GM12865 (cell line): ENCODE data around the gene PPP2R3A.
"Not testable (repeated sequence)": the region's sequence is repeated elsewhere in the genome, so short reads cannot be mapped to it uniquely, and the experiment has no call there.

Source experiments
- DNase-seq: peaks from one replicate; pipeline ENCODE4 v3.0.0; 2010; ENCODE audit warnings: low read depth
- H3K4me3 ChIP-seq: 2 replicates; pipeline ENCODE4 v1.5.1; 2011; ENCODE audit warnings: mild to moderate bottlenecking, low read depth, low read length, control low read depth
- TF ChIP-seq, protein P1 (sequence below): IDR thresholded peaks from 2 replicates; pipeline ENCODE4 v1.5.1; 2011; ENCODE audit warnings: low read length, control low read depth, low read depth, inconsistent platforms; ENCODE audit not compliant: insufficient read depth; ENCODE audit errors: missing control alignments

The PPP2R3A gene

DNA sequence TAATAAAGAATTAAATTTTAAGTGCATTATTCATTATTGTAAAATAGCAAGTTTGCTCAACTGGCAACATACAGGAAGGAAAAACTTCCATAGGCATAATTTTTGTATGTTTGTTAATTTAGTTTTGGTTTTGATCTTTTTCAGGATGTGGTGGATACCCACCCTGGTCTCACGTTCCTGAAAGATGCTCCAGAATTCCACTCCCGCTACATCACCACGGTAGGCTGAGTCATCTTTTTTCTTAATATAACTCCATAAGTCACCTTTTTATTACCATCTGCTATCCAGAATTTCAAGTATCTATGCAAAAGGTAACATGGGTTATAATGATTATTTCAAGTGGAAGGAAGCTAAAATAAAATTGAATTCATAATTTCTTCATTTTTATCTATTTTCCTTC lies 104.8 kb downstream of the PPP2R3A start:
- TF ChIP-seq, protein P1, sequence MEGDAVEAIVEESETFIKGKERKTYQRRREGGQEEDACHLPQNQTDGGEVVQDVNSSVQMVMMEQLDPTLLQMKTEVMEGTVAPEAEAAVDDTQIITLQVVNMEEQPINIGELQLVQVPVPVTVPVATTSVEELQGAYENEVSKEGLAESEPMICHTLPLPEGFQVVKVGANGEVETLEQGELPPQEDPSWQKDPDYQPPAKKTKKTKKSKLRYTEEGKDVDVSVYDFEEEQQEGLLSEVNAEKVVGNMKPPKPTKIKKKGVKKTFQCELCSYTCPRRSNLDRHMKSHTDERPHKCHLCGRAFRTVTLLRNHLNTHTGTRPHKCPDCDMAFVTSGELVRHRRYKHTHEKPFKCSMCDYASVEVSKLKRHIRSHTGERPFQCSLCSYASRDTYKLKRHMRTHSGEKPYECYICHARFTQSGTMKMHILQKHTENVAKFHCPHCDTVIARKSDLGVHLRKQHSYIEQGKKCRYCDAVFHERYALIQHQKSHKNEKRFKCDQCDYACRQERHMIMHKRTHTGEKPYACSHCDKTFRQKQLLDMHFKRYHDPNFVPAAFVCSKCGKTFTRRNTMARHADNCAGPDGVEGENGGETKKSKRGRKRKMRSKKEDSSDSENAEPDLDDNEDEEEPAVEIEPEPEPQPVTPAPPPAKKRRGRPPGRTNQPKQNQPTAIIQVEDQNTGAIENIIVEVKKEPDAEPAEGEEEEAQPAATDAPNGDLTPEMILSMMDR: no peak
- H3K4me3 ChIP-seq: no peak overlapping the region

DNA sequence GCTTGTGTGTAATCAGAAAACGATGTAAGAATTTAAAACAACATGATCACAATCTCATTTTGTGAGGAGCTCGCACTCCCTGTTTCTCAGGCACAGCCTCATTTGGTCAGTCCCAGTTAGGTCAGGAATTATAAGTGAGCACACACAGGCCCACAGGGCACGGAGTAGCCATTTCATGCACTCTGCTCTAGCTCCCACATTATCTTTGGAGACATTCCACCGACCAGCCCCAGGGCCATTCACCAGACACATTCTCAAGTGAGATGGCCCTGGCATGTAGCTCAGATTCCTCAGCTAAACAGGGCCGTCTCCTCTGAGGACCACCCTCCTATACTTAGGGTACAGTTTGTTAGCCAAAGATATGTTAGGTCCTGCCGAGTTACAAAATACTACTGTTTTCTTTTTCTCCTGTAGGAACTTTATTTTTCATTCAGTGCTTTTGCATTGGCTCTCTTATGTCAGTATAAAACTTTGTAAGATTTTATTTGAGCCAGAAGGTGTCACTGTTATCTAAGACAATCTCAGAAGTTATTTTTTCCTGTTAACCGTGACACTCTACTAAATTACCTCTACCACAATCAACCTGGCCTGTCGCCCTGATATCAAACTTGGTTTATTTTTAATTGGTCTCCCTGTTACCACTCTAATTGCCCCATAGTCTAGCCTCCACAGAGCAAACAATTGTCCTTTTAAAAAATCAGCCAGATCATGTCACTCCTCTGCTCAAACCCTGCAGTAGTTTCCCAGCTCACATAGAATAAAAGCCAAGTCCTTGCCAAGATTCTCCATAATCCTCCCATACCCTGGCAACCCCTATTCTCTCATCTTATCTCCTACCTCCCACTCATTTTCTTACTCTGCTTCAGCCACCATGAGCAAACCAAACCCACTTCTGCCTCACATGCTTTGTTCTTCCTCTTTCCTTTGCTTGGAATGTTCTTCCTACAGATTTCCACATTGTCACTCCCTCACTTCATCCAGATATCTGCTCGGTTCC lies 105.7 kb downstream of the PPP2R3A start:
- no peak overlapping the region for H3K4me3 ChIP-seq
- TF ChIP-seq, protein P1: no peak
- DNase-seq: peak; percentile 6

More for the DNA sequence above, 104.8 kb downstream of the PPP2R3A start:
- DNase-seq: no peak

DNA sequence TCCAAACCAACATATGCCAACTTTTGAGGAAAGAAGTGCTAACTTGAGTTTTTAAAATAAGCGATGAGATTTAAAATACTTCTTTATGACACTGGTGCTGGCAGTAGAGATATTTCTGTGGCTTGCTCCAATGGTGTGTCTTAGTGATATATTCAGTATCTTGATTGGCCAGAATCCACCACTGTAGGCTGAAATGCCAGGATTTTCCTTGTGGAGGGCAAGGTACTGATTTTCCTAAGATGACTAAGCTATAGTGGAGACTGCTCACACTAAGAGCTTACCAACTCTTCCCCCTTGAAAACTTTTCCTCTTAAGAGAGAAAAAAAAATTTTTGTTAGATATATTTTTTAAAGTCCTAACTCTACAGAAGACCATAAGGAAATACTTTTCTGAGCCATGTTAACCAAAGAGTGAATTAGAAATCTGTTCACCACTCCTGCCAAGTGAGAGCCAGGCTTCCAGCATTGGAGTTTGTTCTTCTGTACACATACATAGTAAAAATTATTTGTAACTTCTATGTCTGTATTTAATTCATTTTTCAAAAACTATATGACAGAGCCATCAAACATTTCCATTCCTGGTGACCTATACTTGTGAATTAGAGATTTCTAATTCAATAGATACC lies 109.1 kb downstream of the PPP2R3A start:
- no peak overlapping the region for H3K4me3 ChIP-seq
- no peak for DNase-seq
- TF ChIP-seq, protein P1: no peak

DNA sequence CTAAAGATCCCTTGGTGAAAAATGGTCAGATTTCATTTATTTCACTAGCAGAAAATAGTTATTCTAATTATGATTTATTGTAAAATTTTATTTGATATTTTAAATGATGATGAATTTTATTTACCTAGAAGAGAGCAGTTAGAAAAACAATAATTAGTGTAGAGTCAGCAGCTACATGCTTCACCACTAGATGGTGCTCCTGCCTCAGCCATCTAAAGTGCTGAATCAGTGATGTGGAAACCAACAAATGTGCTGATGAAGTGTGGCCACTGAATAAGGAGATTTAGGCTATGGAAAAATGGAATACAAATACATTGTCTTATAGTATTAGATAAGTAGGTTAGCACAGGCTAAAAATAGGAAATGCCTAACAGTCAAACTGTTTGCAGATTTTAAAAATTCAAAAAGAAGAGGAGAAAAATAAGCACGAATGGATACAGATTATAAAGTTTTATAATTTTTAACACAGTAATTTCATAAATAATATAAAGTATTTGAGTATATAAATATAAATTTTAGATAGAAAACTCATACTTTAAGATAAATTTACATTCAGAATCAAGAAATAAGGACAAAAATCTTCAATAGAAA lies 109.8 kb downstream of the PPP2R3A start:
- TF ChIP-seq, protein P1: peak; percentile 86
- DNase-seq: peak; percentile 81

DNA sequence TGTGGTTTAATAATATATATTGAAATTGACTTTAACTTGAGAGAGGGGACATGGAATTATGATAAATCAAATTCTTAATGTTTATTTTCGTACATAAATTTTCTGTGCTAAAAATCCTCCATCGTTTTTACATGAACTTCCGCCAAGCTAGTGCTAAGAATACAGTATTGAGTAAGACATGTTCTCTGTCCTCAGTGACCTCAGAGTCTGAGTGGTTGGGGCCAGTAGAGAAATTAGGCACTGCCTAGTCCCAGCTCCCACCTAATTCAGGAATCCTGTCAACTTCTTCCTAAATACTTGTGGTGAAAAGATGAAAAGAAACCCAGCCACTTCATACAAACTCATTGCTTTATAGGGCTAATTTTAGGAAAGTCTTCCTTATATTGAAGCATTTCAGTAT lies 110.3 kb downstream of the PPP2R3A start:
- H3K4me3 ChIP-seq: no peak overlapping the region
- TF ChIP-seq, protein P1: no peak
- no peak for DNase-seq

More for the DNA sequence above, 109.8 kb downstream of the PPP2R3A start:
- no peak overlapping the region for H3K4me3 ChIP-seq

DNA sequence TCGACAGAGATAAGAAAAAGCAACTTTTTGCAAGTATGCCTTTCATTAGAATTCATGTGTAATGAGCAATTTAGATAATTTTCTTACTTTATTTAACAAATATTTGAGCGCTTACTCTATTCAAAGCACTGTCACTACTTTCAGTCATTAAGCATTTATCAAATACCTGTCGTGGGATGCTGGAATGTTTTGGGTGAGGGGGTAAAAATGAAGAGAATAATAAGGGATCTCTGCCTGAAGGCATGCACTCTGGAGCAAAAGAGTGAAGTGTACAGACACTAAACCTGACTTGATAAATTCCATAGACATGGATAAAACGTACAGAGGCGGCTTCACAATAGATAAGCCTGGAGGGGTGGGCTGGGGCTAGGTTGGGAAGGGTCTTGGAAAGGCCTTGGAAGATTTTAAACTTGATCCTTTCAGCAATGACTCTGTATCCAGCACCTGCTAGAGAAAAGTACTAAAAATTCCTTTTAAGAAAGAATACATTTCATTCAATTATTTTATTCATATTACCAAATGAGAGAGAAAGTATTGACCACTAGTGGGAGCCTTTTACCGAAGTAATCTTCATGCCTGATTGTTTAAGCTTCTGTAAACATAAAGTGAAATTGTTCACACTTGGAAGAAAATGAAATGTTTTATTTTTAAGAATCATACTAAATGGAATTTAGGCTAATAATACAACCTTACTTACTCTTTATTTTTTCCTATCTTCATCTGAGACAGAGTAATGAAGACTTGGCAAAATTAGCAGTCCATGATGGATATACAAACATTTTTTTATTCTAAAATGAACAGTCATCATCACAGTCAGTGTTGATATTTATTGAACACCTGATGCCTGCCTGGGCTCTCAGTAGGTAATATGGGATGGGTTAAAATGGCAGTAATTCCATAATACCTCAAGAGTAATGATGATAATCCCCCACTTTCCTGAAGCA lies 113.2 kb downstream of the PPP2R3A start:
- peak; percentile 47 for DNase-seq
- TF ChIP-seq, protein P1: peak; percentile 54

DNA sequence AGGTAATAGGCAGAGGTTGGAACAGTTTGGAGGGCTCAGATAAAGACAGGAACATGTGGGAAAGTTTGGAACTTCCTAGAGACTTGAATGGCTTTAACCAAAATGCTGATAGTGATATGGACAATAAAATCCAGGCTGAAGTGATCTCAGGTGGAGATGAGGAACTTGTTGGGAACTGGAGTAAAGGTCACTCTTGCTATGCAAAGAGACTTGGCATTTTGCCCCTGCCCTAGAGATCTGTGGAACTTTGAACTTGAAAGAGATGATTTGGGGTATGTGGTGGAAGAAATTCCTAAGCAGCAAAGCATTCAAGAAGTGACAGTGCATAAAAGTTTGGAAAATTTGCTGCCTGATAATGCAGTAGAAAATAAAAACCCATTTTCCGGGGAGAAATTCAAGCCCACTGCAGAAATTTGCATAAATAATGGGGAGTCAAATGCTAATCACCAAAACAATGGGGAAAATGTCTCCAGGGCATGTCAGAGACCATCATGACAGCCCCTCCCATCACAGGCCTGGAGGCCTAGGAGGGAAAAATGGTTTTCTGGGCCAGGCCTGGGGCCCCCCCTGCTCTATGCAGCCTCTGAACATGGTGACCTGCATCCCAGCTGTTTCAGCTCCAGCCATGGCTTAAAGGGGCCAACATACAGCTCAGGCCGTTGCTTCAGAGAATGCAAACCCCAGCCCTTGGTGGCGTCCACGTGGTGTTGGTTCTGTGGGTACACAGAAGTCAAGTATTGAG lies 118.3 kb downstream of the PPP2R3A start:
- not testable (repeated sequence) for H3K4me3 ChIP-seq, DNase-seq

More for the DNA sequence above, 113.2 kb downstream of the PPP2R3A start:
- H3K4me3 ChIP-seq: no peak overlapping the region

DNA sequence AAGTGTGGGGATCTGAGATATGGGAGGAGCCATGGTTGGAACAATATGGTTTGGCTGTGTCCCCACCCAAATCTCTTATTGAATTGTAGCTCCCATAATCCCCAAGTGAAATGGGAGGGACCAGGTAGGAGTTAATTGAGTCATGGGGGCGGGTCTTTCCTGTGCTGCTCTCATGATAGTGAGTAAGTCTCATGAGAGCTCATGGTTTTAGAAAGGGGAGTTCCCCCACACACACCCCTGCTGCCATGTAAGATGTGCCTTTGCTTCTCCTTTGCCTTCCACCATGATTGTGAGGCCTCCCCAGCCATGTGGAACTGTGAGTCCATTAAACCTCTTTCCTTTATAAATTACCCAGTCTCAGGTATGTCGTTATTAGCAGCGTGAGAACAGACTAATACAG lies 119.5 kb downstream of the PPP2R3A start:
- DNase-seq, H3K4me3 ChIP-seq: not testable (repeated sequence)
